Sigmoid colon (tissue), 4 donors: ENCODE results near the gene HMGCS1.
"Not testable (repeated sequence)": the region's sequence is repeated elsewhere in the genome, so short reads cannot be mapped to it uniquely, and the experiment has no call there.

Source experiments
- POLR2AphosphoS5 ChIP-seq, 4 donors: sonication (generic); formaldehyde crosslinking; IDR thresholded peaks; one replicate each; pipeline ENCODE4 v1.6.1; 2017; ENCODE audit warnings: antibody characterized with exemption in 4 of 4
- TF ChIP-seq, protein P1 (sequence below), 4 experiments: fragments of 450-650 bp in 3 of 4; fragments of 200-600 bp in 1 of 4; IDR thresholded peaks; one replicate each; pipeline ENCODE4 v1.5.1; 2016 to 2019; ENCODE audit warnings: antibody characterized with exemption in 4 of 4, mild to moderate bottlenecking in 3 of 4, moderate library complexity in 2 of 4

DNA sequence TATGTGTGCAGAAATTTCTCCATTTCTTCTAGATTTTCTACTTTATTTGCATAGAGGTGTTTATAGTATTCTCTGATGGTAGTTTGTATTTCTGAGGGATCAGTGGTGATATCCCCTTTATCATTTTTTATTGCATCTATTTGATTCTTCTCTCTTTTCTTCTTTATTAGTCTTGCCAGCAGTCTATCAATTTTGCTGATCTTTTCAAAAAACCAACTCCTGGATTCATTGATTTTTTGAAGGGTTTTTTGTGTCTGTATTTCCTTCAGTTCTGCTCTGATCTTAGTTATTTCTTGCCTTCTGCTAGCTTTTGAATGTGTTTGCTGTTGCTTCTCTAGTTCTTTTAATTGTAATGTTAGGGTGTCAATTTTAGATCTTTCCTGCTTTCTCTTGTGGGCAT lies 12.4 kb upstream of the HMGCS1 start:
- TF ChIP-seq, protein P1, sequence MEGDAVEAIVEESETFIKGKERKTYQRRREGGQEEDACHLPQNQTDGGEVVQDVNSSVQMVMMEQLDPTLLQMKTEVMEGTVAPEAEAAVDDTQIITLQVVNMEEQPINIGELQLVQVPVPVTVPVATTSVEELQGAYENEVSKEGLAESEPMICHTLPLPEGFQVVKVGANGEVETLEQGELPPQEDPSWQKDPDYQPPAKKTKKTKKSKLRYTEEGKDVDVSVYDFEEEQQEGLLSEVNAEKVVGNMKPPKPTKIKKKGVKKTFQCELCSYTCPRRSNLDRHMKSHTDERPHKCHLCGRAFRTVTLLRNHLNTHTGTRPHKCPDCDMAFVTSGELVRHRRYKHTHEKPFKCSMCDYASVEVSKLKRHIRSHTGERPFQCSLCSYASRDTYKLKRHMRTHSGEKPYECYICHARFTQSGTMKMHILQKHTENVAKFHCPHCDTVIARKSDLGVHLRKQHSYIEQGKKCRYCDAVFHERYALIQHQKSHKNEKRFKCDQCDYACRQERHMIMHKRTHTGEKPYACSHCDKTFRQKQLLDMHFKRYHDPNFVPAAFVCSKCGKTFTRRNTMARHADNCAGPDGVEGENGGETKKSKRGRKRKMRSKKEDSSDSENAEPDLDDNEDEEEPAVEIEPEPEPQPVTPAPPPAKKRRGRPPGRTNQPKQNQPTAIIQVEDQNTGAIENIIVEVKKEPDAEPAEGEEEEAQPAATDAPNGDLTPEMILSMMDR (IDR thresholded peaks at IDR 0.05), result not testable (repeated sequence)
- TF ChIP-seq POLR2AphosphoS5 (IDR thresholded peaks at IDR 0.05), result not testable (repeated sequence)
